Measurements from ENCODE around the gene HAND1.

Gene HAND1

DNA sequence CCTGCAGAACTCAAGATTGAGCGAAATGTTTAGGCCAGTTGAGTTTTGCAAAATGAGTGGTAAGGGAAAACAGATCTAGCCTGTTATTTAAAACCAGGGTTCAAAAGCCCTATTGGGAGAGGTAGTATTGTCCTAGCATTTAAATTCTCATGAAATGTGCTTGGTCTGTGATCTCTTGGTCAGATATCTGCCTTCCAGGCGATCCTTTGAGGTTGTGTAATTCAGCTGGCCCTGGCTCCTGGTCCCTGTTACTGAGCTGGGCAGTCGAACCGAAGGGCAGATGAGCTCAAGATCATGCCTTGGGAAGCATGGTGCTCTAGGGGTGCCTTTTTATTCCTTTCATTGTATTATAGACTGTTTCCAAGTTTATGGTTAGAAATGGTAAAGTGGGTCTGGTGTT lies 17.9 kb downstream of the HAND1 start:
- TF ChIP-seq EZH2phosphoT487 (IDR thresholded peaks at IDR 0.05; ENCODE audit: borderline replicate concordance), result no peak
- TF ChIP-seq, protein P1, sequence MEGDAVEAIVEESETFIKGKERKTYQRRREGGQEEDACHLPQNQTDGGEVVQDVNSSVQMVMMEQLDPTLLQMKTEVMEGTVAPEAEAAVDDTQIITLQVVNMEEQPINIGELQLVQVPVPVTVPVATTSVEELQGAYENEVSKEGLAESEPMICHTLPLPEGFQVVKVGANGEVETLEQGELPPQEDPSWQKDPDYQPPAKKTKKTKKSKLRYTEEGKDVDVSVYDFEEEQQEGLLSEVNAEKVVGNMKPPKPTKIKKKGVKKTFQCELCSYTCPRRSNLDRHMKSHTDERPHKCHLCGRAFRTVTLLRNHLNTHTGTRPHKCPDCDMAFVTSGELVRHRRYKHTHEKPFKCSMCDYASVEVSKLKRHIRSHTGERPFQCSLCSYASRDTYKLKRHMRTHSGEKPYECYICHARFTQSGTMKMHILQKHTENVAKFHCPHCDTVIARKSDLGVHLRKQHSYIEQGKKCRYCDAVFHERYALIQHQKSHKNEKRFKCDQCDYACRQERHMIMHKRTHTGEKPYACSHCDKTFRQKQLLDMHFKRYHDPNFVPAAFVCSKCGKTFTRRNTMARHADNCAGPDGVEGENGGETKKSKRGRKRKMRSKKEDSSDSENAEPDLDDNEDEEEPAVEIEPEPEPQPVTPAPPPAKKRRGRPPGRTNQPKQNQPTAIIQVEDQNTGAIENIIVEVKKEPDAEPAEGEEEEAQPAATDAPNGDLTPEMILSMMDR (conservative IDR thresholded peaks at IDR 0.05; ENCODE audit: low read length), result no peak
- no peaks in the 10 kb centered on the region for H3K9me2 ChIP-seq (replicated peaks; ENCODE audit: low read depth, low read length)
- H3K79me2 ChIP-seq (ENCODE audit: insufficient read depth, low read length), result no peaks in the 10 kb centered on the region

DNA sequence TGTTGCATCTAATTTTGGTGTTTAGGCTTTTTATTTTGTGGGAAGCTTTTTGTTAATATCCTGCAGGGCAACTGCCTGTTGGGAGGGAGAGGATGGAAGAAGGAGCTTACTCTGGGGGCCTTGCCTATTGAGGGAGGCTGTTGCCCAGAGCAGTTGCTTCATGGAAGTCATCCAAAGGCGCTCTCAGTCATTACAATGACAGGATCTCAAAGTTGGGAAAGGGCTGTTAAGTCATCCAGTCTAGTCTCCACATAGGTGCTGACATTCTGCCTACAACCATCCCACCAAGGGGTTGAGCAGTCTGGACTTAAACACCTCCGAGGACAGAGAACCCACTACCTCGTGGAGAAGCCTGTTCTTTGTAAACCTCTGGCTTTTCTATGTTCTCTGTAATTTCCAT lies 19.0 kb downstream of the HAND1 start:
- H3K9me3 ChIP-seq (ENCODE audit: insufficient read depth, low read depth, low read length), result no peaks in the 10 kb centered on the region
- no peaks in the 10 kb centered on the region for H3K27me3 ChIP-seq (ENCODE audit: insufficient read depth, low read length, poor library complexity, severe bottlenecking)
- H3K4me1 ChIP-seq (ENCODE audit: insufficient read depth, low read length, poor library complexity, severe bottlenecking), result peaks cover 7% of the 10 kb centered on the region
- H3F3A ChIP-seq (ENCODE audit: low read depth), result no peaks in the 10 kb centered on the region
- no peaks in the 10 kb centered on the region for H3K79me2 ChIP-seq (ENCODE audit: insufficient read depth, low read length)
- no peak overlapping the region for H3K4me2 ChIP-seq (ENCODE audit: low read depth, low read length, poor library complexity, severe bottlenecking)
- H2AFZ ChIP-seq (ENCODE audit: low read length), result no peak overlapping the region
- peaks cover 16% of the 10 kb centered on the region; the same call in 1 of the 2 replicates for H3K36me3 ChIP-seq (ENCODE audit: insufficient read depth, low read length)
- no peaks in the 10 kb centered on the region for H4K20me1 ChIP-seq (ENCODE audit: insufficient read depth, low read length, poor library complexity, severe bottlenecking)
- no peaks in the 10 kb centered on the region for H3K9me2 ChIP-seq (replicated peaks; ENCODE audit: low read depth, low read length)
- H3K4me3 ChIP-seq (ENCODE audit: low read length, poor library complexity, severe bottlenecking), result no peak overlapping the region
- H3K9ac ChIP-seq (ENCODE audit: low read depth, low read length, poor library complexity, severe bottlenecking), result no peak overlapping the region
- no peak for TF ChIP-seq EZH2phosphoT487 (IDR thresholded peaks at IDR 0.05; ENCODE audit: borderline replicate concordance)
- TF ChIP-seq, protein P1 (conservative IDR thresholded peaks at IDR 0.05; ENCODE audit: low read length), result no peak

More for the DNA sequence above, 17.9 kb downstream of the HAND1 start:
- H3F3A ChIP-seq (ENCODE audit: low read depth), result no peaks in the 10 kb centered on the region
- no peaks in the 10 kb centered on the region for H3K9me3 ChIP-seq (ENCODE audit: insufficient read depth, low read depth, low read length)
- peaks cover 7% of the 10 kb centered on the region for H3K4me1 ChIP-seq (ENCODE audit: insufficient read depth, low read length, poor library complexity, severe bottlenecking)
- H3K9ac ChIP-seq (ENCODE audit: low read depth, low read length, poor library complexity, severe bottlenecking), result no peak overlapping the region
- H3K4me3 ChIP-seq (ENCODE audit: low read length, poor library complexity, severe bottlenecking), result no peak overlapping the region
- no peak overlapping the region for H2AFZ ChIP-seq (ENCODE audit: low read length)
- H3K36me3 ChIP-seq (ENCODE audit: insufficient read depth, low read length), result peaks cover 9% of the 10 kb centered on the region; the same call in 1 of the 2 replicates
- H3K27me3 ChIP-seq (ENCODE audit: insufficient read depth, low read length, poor library complexity, severe bottlenecking), result no peaks in the 10 kb centered on the region
- H4K20me1 ChIP-seq (ENCODE audit: insufficient read depth, low read length, poor library complexity, severe bottlenecking), result no peaks in the 10 kb centered on the region
- H3K4me2 ChIP-seq (ENCODE audit: low read depth, low read length, poor library complexity, severe bottlenecking), result no peak overlapping the region

DNA sequence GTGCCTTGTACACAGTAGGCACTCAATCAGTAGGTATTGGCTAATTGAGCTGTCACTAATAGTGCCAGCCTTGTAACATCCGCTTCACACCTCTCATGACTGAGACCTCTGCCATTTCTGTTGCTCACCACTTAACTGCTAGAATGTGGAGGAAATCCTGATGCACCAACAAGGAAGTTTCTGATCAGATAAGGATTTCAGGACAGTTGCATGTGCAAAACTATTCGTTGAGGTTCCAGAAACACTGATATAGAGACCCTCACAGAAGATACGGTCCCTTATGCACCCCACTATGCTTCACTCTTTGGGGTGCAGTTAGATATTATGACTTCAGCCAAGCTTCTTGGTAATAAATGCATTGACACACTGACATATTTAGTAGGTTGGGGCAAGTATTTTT lies 21.5 kb downstream of the HAND1 start:
- peaks cover 7% of the 10 kb centered on the region for H3K4me1 ChIP-seq (ENCODE audit: insufficient read depth, low read length, poor library complexity, severe bottlenecking)
- H3K4me2 ChIP-seq (ENCODE audit: low read depth, low read length, poor library complexity, severe bottlenecking), result no peak overlapping the region
- H3K9ac ChIP-seq (ENCODE audit: low read depth, low read length, poor library complexity, severe bottlenecking), result no peak overlapping the region
- H3K36me3 ChIP-seq (ENCODE audit: insufficient read depth, low read length), result peaks cover 16% of the 10 kb centered on the region; the same call in 1 of the 2 replicates
- no peaks in the 10 kb centered on the region for H3K9me2 ChIP-seq (replicated peaks; ENCODE audit: low read depth, low read length)
- TF ChIP-seq, protein P1 (conservative IDR thresholded peaks at IDR 0.05; ENCODE audit: low read length), result no peak
- no peak for TF ChIP-seq EZH2phosphoT487 (IDR thresholded peaks at IDR 0.05; ENCODE audit: borderline replicate concordance)
- no peaks in the 10 kb centered on the region for H3F3A ChIP-seq (ENCODE audit: low read depth)
- no peaks in the 10 kb centered on the region for H3K79me2 ChIP-seq (ENCODE audit: insufficient read depth, low read length)
- no peaks in the 10 kb centered on the region for H3K27me3 ChIP-seq (ENCODE audit: insufficient read depth, low read length, poor library complexity, severe bottlenecking)
- H3K4me3 ChIP-seq (ENCODE audit: low read length, poor library complexity, severe bottlenecking), result no peak overlapping the region
- no peaks in the 10 kb centered on the region for H4K20me1 ChIP-seq (ENCODE audit: insufficient read depth, low read length, poor library complexity, severe bottlenecking)
- no peaks in the 10 kb centered on the region for H3K9me3 ChIP-seq (ENCODE audit: insufficient read depth, low read depth, low read length)
- H2AFZ ChIP-seq (ENCODE audit: low read length), result no peak overlapping the region
